Urinary bladder (tissue), 4 donors: ENCODE measurements around the gene GGT5. TPM values are rescaled to one million over a fixed set of nuclear protein-coding genes. Genes with fewer than 3 reads are reported as not detected.
"Not testable (repeated sequence)": the region's sequence is repeated elsewhere in the genome, so short reads cannot be mapped to it uniquely, and the experiment has no call there.

Experiments
- DNase-seq: peaks from one replicate; pipeline ENCODE4 v3.0.0-alpha.2; 2015; ENCODE audit errors: extremely low spot score
- H3K27ac ChIP-seq: one replicate; pipeline ENCODE4 v1.5.1; 2013; ENCODE audit warnings: low read depth, mild to moderate bottlenecking, moderate library complexity
- H3K36me3 ChIP-seq: one replicate; pipeline ENCODE4 v1.6.1; 2013; ENCODE audit warnings: mild to moderate bottlenecking, moderate library complexity; ENCODE audit not compliant: insufficient read depth
- H3K4me1 ChIP-seq: one replicate; pipeline ENCODE4 v1.6.1; 2013; ENCODE audit warnings: mild to moderate bottlenecking, moderate library complexity; ENCODE audit not compliant: insufficient read depth
- H3K4me3 ChIP-seq: one replicate; pipeline ENCODE4 v1.5.1; 2013; ENCODE audit warnings: low read depth, low read length
- WGBS: extraction: QIAGEN DNeasy Blood & Tissue Kit; methylation state at CpG from one replicate; pipeline ENCODE4 v1.1.7; 2013; 5-methylcytosine and 5-hydroxymethylcytosine counted together
- polyA plus RNA-seq: library from polyadenylated mRNA; stranded (reverse); fragments of 200-250 nt; gene quantifications from one replicate; pipeline ENCODE4 v1.2.3, GENCODE V29; 2013
- total RNA-seq: library from RNA; depleted of rRNA; stranded (reverse); fragments of >200 nt; gene quantifications from one replicate; pipeline ENCODE4 v1.2.3, GENCODE V29; 2014
- donor health status: healthy with polysubstance abuse.
- donor health status: healthy.

GGT5 gene
- total and polyA plus RNA-seq, 2 donors, result 3.4 to 101 TPM

- Histone ChIP-seq H3K27ac (no peak overlapping the region), H3K4me1 (no peaks in the 10 kb centered on the region), H3K4me3 (no peak overlapping the region), H3K36me3 (no peaks in the 10 kb centered on the region)
- DNase-seq, result no peak
- WGBS, result 92% methylated on average over 16 of the region's 16 CpGs
Measured at GRCh38 chr22:24184057-24184798, 60.7 kb downstream of the GGT5 start.

GRCh38 chr22:24183321-24184031, 61.4 kb downstream of the GGT5 start:
- Histone ChIP-seq H3K36me3 (no peaks in the 10 kb centered on the region), H3K4me3 (no peak overlapping the region), H3K4me1 (no peaks in the 10 kb centered on the region), H3K27ac (no peak overlapping the region)
- WGBS, result 88% methylated on average over 24 of the region's 24 CpGs
- no peak for DNase-seq

- not testable (repeated sequence) for H3K36me3 ChIP-seq, H3K4me1 ChIP-seq, DNase-seq, H3K4me3 ChIP-seq, H3K27ac ChIP-seq
- WGBS, result 90% methylated on average over 11 of the region's 11 CpGs
Measured at GRCh38 chr22:24182900-24183246, 62.0 kb downstream of the GGT5 start.

GRCh38 chr22:24181996-24182899, 62.6 kb downstream of the GGT5 start:
- Histone ChIP-seq H3K4me3 (no peak overlapping the region), H3K36me3 (no peaks in the 10 kb centered on the region), H3K27ac (no peak overlapping the region), H3K4me1 (no peaks in the 10 kb centered on the region)
- 80% methylated on average over 20 of the region's 20 CpGs for WGBS
- DNase-seq, result no peak

GRCh38 chr22:24181088-24181995, 63.5 kb downstream of the GGT5 start, which contains the start of gene SUSD2:
Gene SUSD2 (plus strand): TSS chr22:24181487. CDS start chr22:24181520, 33 bp downstream.
- no peak for DNase-seq
- H3K4me1 ChIP-seq, result no peaks in the 10 kb centered on the region
- H3K27ac ChIP-seq, result no peak within 1 kb of the TSS
- WGBS, result 56% methylated on average over 35 of the region's 35 CpGs
- no peaks in the 10 kb centered on the region for H3K36me3 ChIP-seq
- H3K4me3 ChIP-seq, result no peak within 1 kb of the TSS

GRCh38 chr22:24180316-24181087, 64.4 kb downstream of the GGT5 start:
- Histone ChIP-seq H3K4me3 (no peak overlapping the region), H3K36me3 (no peaks in the 10 kb centered on the region), H3K4me1 (no peaks in the 10 kb centered on the region), H3K27ac (no peak overlapping the region)
- no peak for DNase-seq
- 87% methylated on average over 16 of the region's 16 CpGs for WGBS

- DNase-seq, result no peak
- no peaks in the 10 kb centered on the region for H3K4me1 ChIP-seq
- WGBS, result 84% methylated on average over 17 of the region's 17 CpGs
- no peaks in the 10 kb centered on the region for H3K36me3 ChIP-seq
- H3K27ac ChIP-seq, result no peak overlapping the region
- no peak overlapping the region for H3K4me3 ChIP-seq
Measured at GRCh38 chr22:24179478-24180210, 65.2 kb downstream of the GGT5 start.

GRCh38 chr22:24178502-24179440, 66.1 kb downstream of the GGT5 start:
- Histone ChIP-seq H3K4me1 (no peaks in the 10 kb centered on the region), H3K27ac (no peak overlapping the region), H3K4me3 (no peak overlapping the region), H3K36me3 (no peaks in the 10 kb centered on the region)
- 82% methylated on average over 21 of the region's 21 CpGs for WGBS
- DNase-seq, result no peak

- Histone ChIP-seq H3K27ac (no peak overlapping the region), H3K36me3 (no peaks in the 10 kb centered on the region), H3K4me3 (no peak overlapping the region), H3K4me1 (no peaks in the 10 kb centered on the region)
- WGBS, result 90% methylated on average over 12 of the region's 12 CpGs
- no peak for DNase-seq
Measured at GRCh38 chr22:24178021-24178431, 66.9 kb downstream of the GGT5 start.

GRCh38 chr22:24177456-24177855, 67.4 kb downstream of the GGT5 start:
- 87% methylated on average over 10 of the region's 10 CpGs for WGBS
- Histone ChIP-seq H3K4me1 (no peaks in the 10 kb centered on the region), H3K36me3 (no peaks in the 10 kb centered on the region), H3K4me3 (no peak overlapping the region), H3K27ac (no peak overlapping the region)
- DNase-seq, result no peak

- Histone ChIP-seq H3K4me3 (no peak overlapping the region), H3K36me3 (no peaks in the 10 kb centered on the region), H3K27ac (no peak overlapping the region), H3K4me1 (no peaks in the 10 kb centered on the region)
- DNase-seq, result no peak
- WGBS, result 78% methylated on average over 5 of the region's 5 CpGs
Measured at GRCh38 chr22:24177045-24177444, 67.8 kb downstream of the GGT5 start.
